GM10266 (cell line): ENCODE results near the gene LMF1.
A peak's percentile ranks its signal among the peaks of the same experiment; 100 is the strongest.

Experiments used
- DNase-seq: peaks from one replicate; pipeline ENCODE4 v3.0.0; 2012; ENCODE audit errors: extremely low spot score
- CTCF ChIP-seq: IDR thresholded peaks from 2 replicates; pipeline ENCODE4 v1.5.1; 2012; ENCODE audit warnings: mild to moderate bottlenecking, low read depth; ENCODE audit not compliant: control insufficient read depth, insufficient read depth; ENCODE audit errors: missing control alignments

The LMF1 gene

GRCh38 chr16:970766-971581 lies at the start of gene LMF1:
TSS of gene LMF1 (minus strand) at chr16:970984. CDS start at chr16:970980, 4 bp downstream.
- TF ChIP-seq CTCF = no peak
- DNase-seq = peak; percentile 100

DNA sequence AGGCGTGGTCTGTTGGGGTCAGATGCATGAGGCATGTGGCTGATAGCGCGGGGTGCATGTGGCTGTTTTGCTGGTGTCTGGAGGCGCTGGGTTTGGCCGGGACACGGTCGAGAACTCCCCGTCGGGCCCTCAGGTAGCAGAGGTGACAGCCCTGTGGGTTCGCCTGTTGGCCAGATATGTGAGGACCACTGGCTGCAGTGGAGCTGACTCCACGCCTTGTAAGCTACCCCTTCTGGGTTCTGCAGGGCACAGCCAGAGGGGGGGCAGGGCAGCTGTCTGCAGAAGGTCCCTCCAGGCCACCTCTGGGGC lies 49.3 kb upstream of the LMF1 start:
- no peak for DNase-seq
- TF ChIP-seq CTCF = no peak

- no peak for DNase-seq
- no peak for TF ChIP-seq CTCF
Observed at GRCh38 chr16:1019231-1020090, 48.7 kb upstream of the LMF1 start.

GRCh38 chr16:1018447-1019198 lies 47.8 kb upstream of the LMF1 start:
- TF ChIP-seq CTCF = no peak
- DNase-seq = no peak

- no peak for DNase-seq
- TF ChIP-seq CTCF = no peak
Observed at GRCh38 chr16:1014771-1015495, 44.1 kb upstream of the LMF1 start.

- no peak for DNase-seq
Observed at GRCh38 chr16:1014221-1014620, 43.4 kb upstream of the LMF1 start.

More at GRCh38 chr16:1014221-1014620, 43.4 kb upstream of the LMF1 start:
- TF ChIP-seq CTCF = no peak
